Measurements from ENCODE around the gene TOX2.

- no peak for TF ChIP-seq POLR2A (IDR thresholded peaks at IDR 0.05)
- TF ChIP-seq CTCF (IDR thresholded peaks at IDR 0.05): no peak
- no peak for TF ChIP-seq EP300 (IDR thresholded peaks at IDR 0.05)
- no peak for TF ChIP-seq POLR2AphosphoS5 (IDR thresholded peaks at IDR 0.05)
These were observed 44.2 kb upstream of the TOX2 start for GRCh38 chr20:43870484-43870883.
